Activated T-cell treated with anti-CD3 and anti-CD28 coated beads, Interleukin-2, amount 50 U/mL, for 4 hours (primary cell): ENCODE measurements around the gene SERHL2. TPM values are rescaled to one million over a fixed set of nuclear protein-coding genes. Genes with fewer than 3 reads are reported as not detected.
"Not testable (repeated sequence)": the region's sequence is repeated elsewhere in the genome, so short reads cannot be mapped to it uniquely, and the experiment has no call there.

Experiments used
- ATAC-seq, 2 donors: fragments of 200-7000 bp; cut with Tn5 transposase; one replicate each; pipeline ENCODE4 v1.10.0; 2021
- DNase-seq: peaks from one replicate; pipeline ENCODE4 v3.0.0-alpha.2; 2020
- H3K27me3 Mint-ChIP-seq: one replicate; pipeline ENCODE4 v1.8.0; 2021; ENCODE audit warnings: low read depth, mixed read lengths
- H3K36me3 Mint-ChIP-seq: one replicate; pipeline ENCODE4 v1.8.0; 2022; ENCODE audit warnings: mixed read lengths; ENCODE audit not compliant: insufficient read depth
- H3K4me1 Mint-ChIP-seq: one replicate; pipeline ENCODE4 v1.8.0; 2021; ENCODE audit warnings: low read depth, mixed read lengths
- H3K4me3 Mint-ChIP-seq: one replicate; pipeline ENCODE4 v1.8.0; 2021; ENCODE audit warnings: mild to moderate bottlenecking, moderate library complexity, mixed read lengths
- H3K9me3 Mint-ChIP-seq: one replicate; pipeline ENCODE4 v1.8.0; 2021; ENCODE audit warnings: mixed read lengths
- total RNA-seq, 3 donors: library from RNA; stranded (reverse); gene quantifications; one replicate each; pipeline ENCODE4 v1.2.1, GENCODE V29; 2021

The SERHL2 gene
- total RNA-seq, 3 donors from 2014 or later = 0.55 to 0.96 (median 0.79) TPM

- H3K4me1 Mint-ChIP-seq, DNase-seq, H3K9me3 Mint-ChIP-seq, H3K27me3 Mint-ChIP-seq, H3K36me3 Mint-ChIP-seq, H3K4me3 Mint-ChIP-seq: not testable (repeated sequence)
- peak in 1 of 2 donors; percentile 5 for ATAC-seq
These were observed 22.3 kb downstream of the SERHL2 start for GRCh38 chr22:42575996-42576574.

DNA sequence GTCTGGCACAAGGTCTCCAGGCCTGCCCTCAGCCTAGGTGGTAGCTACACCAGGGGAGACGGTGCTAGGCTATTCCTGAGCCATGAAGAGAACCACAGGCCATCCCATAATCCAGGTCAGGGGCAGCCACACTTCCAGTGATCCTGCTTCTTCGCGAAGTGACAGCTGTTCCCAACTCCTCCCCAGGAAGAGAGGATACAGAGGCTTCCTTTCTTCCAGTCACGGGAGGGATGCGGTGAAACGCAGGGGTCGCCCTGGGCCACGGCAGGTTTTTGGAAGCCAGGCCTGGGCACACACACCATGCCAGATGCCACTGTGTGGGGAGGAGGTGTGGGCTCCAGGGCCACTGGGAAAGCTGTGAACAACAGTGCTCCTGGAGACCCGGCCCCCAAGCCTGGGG, 23.4 kb downstream of the SERHL2 start:
- not testable (repeated sequence) for H3K9me3 Mint-ChIP-seq, ATAC-seq, H3K4me3 Mint-ChIP-seq, DNase-seq, H3K27me3 Mint-ChIP-seq, H3K36me3 Mint-ChIP-seq, H3K4me1 Mint-ChIP-seq

GRCh38 chr22:42577623-42578240, 24.0 kb downstream of the SERHL2 start:
- H3K9me3 Mint-ChIP-seq = no peaks in the 10 kb centered on the region
- no peak for ATAC-seq
- no peaks in the 10 kb centered on the region for H3K27me3 Mint-ChIP-seq
- H3K4me3 Mint-ChIP-seq = no peak overlapping the region
- H3K4me1 Mint-ChIP-seq = peaks cover 10% of the 10 kb centered on the region
- H3K36me3 Mint-ChIP-seq = peaks cover 5% of the 10 kb centered on the region
- no peak for DNase-seq

DNA sequence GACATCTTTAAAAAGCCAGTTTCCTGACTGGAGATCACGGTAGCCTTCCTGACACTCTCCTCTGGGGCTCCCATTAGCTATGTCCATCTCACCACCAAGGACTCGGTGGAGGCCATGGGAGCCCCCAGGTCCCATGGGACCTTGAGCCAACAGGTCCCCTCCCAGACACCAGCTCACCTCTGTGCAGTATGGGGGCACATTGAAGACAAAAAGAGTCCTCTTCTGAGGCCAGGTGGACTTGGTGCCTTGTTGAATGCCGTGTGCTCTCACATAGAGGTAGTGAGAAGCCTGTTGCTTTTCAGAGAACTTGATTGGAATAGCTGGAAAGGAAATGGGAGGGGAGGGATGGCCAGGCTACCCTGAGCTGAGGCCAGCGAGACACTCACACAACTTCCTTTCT, 26.3 kb downstream of the SERHL2 start:
- H3K27me3 Mint-ChIP-seq, H3K9me3 Mint-ChIP-seq, H3K4me1 Mint-ChIP-seq: not testable (repeated sequence)

GRCh38 chr22:42581194-42581761, 27.5 kb downstream of the SERHL2 start:
- not testable (repeated sequence) for DNase-seq, H3K27me3 Mint-ChIP-seq, H3K9me3 Mint-ChIP-seq, H3K4me1 Mint-ChIP-seq
- Mint-ChIP-seq H3K4me3 (peak overlapping the region; percentile 97), H3K36me3 (peaks cover 14% of the 10 kb centered on the region)
- peak; percentile 36 to 42 for ATAC-seq

More for the DNA sequence above, 26.3 kb downstream of the SERHL2 start:
- not testable (repeated sequence) for ATAC-seq, DNase-seq, H3K36me3 Mint-ChIP-seq
- H3K4me3 Mint-ChIP-seq = peak overlapping the region; percentile 57

DNA sequence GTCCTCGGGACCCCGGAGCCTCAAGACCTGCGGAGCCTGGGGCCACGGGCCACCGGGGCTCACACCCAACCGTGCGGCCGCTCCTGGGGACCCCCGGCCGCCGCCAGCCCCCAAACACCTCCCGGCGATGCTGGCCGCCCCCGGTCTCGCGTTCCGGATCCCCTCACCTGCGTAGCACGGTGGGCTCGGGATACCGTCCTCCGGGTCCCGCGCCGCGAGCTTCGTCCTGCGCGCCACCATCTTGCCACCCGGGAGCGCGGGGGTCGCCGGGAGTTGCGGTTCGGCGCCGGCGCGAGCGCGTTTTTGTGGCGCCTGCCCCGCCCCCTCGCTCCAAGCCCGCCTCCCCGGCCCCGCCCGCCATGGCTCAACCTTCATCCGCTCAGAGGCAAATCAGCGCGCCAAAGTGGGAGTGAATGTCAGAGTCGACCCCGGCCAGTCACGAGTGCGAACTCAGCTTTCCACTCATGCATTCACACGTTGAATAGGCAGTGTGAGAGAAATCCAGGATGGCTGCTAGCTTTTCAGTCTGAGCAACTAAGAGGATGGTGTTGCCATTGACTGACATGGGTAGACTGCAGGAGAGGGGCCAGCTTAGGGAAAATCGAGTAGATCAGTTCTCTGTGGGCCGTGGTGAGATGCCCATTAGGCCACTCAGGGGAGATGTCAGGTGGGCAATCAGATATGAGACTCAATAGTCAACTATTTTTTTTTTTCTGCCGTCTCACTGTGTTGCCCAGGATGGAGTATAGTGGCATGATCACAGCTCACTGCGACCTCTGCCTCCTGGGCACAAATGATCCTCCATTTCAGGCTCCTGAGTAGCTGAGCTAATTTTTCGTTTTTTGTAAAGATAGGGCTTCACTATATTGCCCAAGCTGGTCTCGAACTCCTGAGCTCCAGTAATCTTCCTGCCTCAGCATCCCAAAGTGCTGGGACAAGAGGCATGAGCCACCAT, 28.3 kb downstream of the SERHL2 start:
- Mint-ChIP-seq H3K27me3 (no peaks in the 10 kb centered on the region), H3K4me3 (peak overlapping the region; percentile 97), H3K36me3 (peaks cover 18% of the 10 kb centered on the region), H3K4me1 (peaks cover 10% of the 10 kb centered on the region), H3K9me3 (no peaks in the 10 kb centered on the region)
- peak; percentile 80 for DNase-seq
- ATAC-seq = peak; percentile 87 to 91

DNA sequence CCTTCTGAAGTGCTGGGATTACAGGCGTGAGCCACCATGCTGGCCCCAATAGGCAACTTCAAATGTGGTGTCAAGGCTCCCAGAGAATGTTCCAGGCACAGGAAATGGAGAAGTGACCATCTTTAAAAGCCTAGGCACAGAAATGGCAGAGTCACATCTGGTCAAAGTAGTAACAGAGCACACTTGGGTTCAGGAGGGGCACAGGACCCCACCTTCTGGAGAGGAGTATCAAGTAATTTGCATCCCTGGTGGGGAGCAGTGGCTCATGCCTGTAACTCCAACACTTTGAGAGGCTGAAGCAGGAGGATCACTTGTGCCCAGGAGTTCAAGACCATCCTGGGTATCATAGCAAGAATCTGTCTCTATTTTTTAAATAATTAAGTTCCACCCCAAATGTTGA, 29.2 kb downstream of the SERHL2 start:
- no peak for DNase-seq
- no peak for ATAC-seq
- Mint-ChIP-seq H3K4me1 (peaks cover 12% of the 10 kb centered on the region), H3K9me3 (no peaks in the 10 kb centered on the region), H3K4me3 (peak overlapping the region; percentile 97), H3K27me3 (no peaks in the 10 kb centered on the region), H3K36me3 (peaks cover 23% of the 10 kb centered on the region)

GRCh38 chr22:42584364-42584940, 30.7 kb downstream of the SERHL2 start:
- DNase-seq (no peak), ATAC-seq (no peak)
- Mint-ChIP-seq H3K27me3 (no peaks in the 10 kb centered on the region), H3K4me3 (no peak overlapping the region), H3K4me1 (peaks cover 12% of the 10 kb centered on the region), H3K9me3 (no peaks in the 10 kb centered on the region), H3K36me3 (peaks cover 26% of the 10 kb centered on the region)

DNA sequence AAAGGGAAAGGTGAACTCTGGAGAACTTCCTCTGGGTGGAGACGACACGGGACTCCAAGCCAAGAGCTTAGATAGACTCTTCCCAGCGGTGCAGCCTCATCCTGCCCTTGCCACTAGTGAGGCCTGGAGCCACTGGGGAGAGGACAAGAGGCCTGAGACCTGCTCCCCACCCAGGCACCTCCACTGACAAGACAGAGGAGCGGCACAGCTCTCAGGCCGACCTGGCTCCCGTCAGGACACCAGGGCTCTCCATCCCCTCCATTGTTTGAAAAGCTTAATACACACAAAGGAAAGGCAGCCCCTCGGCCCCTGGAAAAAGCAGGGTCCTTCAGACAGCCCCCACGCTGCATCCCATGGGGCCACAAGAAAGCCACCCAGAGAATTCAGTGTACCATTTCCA, 31.3 kb downstream of the SERHL2 start:
- H3K4me3 Mint-ChIP-seq = no peak overlapping the region
- no peak for ATAC-seq
- H3K27me3 Mint-ChIP-seq = no peaks in the 10 kb centered on the region
- no peak for DNase-seq
- H3K9me3 Mint-ChIP-seq = no peaks in the 10 kb centered on the region
- peaks cover 12% of the 10 kb centered on the region for H3K4me1 Mint-ChIP-seq
- H3K36me3 Mint-ChIP-seq = peaks cover 31% of the 10 kb centered on the region

DNA sequence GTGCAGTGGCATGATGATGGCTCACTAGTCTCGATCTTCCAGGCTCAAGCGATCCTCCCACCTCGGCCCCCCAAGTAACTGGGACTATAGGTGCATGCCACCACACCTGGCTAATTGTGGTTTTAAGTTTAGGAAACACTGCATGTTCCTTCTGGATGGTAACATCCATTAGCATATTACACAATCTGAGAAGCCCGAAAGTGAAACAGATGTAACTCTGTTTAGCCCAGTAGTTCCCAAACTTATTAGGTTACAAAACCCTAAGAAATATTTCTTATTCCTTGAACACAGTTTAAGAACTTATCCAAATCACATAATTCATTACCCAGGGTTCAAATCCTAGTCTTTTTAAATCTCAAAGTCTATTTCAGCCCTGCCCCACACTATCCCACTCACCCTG, 32.6 kb downstream of the SERHL2 start:
- no peaks in the 10 kb centered on the region for H3K27me3 Mint-ChIP-seq
- peaks cover 31% of the 10 kb centered on the region for H3K36me3 Mint-ChIP-seq
- no peak for DNase-seq
- H3K4me3 Mint-ChIP-seq = no peak overlapping the region
- ATAC-seq = no peak
- peaks cover 8% of the 10 kb centered on the region for H3K4me1 Mint-ChIP-seq
- H3K9me3 Mint-ChIP-seq = no peaks in the 10 kb centered on the region

- Mint-ChIP-seq H3K4me3 (no peak overlapping the region), H3K9me3 (no peaks in the 10 kb centered on the region), H3K4me1 (peaks cover 2% of the 10 kb centered on the region), H3K27me3 (no peaks in the 10 kb centered on the region), H3K36me3 (peaks cover 34% of the 10 kb centered on the region)
- ATAC-seq (no peak), DNase-seq (no peak)
These were observed 33.9 kb downstream of the SERHL2 start for GRCh38 chr22:42587588-42588175.

DNA sequence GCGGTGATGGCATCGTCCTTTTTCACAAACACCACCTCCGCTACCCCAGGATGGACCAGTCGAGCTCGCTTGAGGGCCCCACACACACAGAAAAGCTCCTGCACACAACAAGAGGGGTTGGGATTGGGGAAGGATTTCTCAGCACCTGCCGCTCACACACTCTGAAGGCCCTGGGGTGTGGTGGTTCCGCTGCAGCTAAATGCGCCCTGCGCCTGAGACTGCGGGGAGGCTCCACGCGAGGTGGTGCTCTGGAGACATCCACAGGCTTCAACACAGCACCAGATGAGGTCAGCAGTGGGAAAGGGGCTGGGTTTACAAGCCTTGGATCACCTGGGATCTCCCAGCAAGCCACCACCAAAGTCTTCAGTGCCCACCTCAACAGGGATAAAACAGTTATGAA, 38.2 kb downstream of the SERHL2 start:
- Mint-ChIP-seq H3K27me3 (no peaks in the 10 kb centered on the region), H3K9me3 (no peaks in the 10 kb centered on the region), H3K36me3 (peaks cover 35% of the 10 kb centered on the region), H3K4me3 (no peak overlapping the region), H3K4me1 (peaks cover 2% of the 10 kb centered on the region)
- DNase-seq (no peak), ATAC-seq (no peak)

GRCh38 chr22:42595434-42595833, 41.7 kb downstream of the SERHL2 start:
- no peaks in the 10 kb centered on the region for H3K9me3 Mint-ChIP-seq
- peaks cover 44% of the 10 kb centered on the region for H3K36me3 Mint-ChIP-seq
- DNase-seq (no peak), ATAC-seq (no peak)
- no peaks in the 10 kb centered on the region for H3K4me1 Mint-ChIP-seq
- H3K4me3 Mint-ChIP-seq = no peak overlapping the region
- no peaks in the 10 kb centered on the region for H3K27me3 Mint-ChIP-seq

GRCh38 chr22:42596336-42596735, 42.6 kb downstream of the SERHL2 start:
- H3K36me3 Mint-ChIP-seq = peaks cover 44% of the 10 kb centered on the region
- ATAC-seq = no peak

More at GRCh38 chr22:42596336-42596735, 42.6 kb downstream of the SERHL2 start:
- H3K27me3 Mint-ChIP-seq = no peaks in the 10 kb centered on the region
- H3K4me1 Mint-ChIP-seq = no peaks in the 10 kb centered on the region
- no peak overlapping the region for H3K4me3 Mint-ChIP-seq
- H3K9me3 Mint-ChIP-seq = no peaks in the 10 kb centered on the region
- DNase-seq = no peak
